OCI-LY3 (cell line): Measurements from ENCODE around the gene OTOA.
"Not testable (repeated sequence)": the region's sequence is repeated elsewhere in the genome, so short reads cannot be mapped to it uniquely, and the experiment has no call there.

ENCODE experiments used
- H2AFZ ChIP-seq: fragments of 200-600, 300-600 bp; shearing (Covaris generic); 2 replicates; pipeline ENCODE4 v1.6.0; 2014; ENCODE audit warnings: antibody characterized with exemption, low read depth, low read length
- H3K27ac ChIP-seq: fragments of 200-600, 300-600 bp; sonication (generic); 2 replicates; pipeline ENCODE4 v1.5.1; 2014; ENCODE audit warnings: mild to moderate bottlenecking, low read length, moderate library complexity, mixed read lengths
- H3K27me3 ChIP-seq: fragments of 200-600, 300-600 bp; sonication (generic); 2 replicates; pipeline ENCODE4 v1.6.1; 2014; ENCODE audit warnings: low read depth, low read length, mixed read lengths
- H3K36me3 ChIP-seq: fragments of 200-600, 300-600 bp; sonication (generic); replicated peaks from 2 replicates; pipeline ENCODE3; 2014; ENCODE audit warnings: low read depth, low read length, mixed read lengths
- H3K4me1 ChIP-seq: fragments of 300-600, 200-600 bp; sonication (generic); 2 replicates; pipeline ENCODE4 v1.6.1; 2014; ENCODE audit warnings: low read length, mixed read lengths
- H3K4me2 ChIP-seq: fragments of 200-600, 300-600 bp; sonication (generic); 2 replicates; pipeline ENCODE4 v1.6.1; 2014; ENCODE audit warnings: low read length, mixed read lengths
- H3K4me3 ChIP-seq: fragments of 300-600, 200-600 bp; sonication (generic); 2 replicates; pipeline ENCODE4 v1.5.1; 2014; ENCODE audit warnings: antibody characterized with exemption, mild to moderate bottlenecking, low read length, moderate library complexity
- H3K79me2 ChIP-seq: fragments of 300-600, 200-600 bp; shearing (Covaris generic); 2 replicates; pipeline ENCODE4 v1.6.1; 2014; ENCODE audit warnings: mild to moderate bottlenecking, low read length, mixed read lengths
- H3K9ac ChIP-seq: fragments of 300-600, 200-600 bp; shearing (Covaris generic); 2 replicates; pipeline ENCODE4 v1.6.0; 2014; ENCODE audit warnings: mild to moderate bottlenecking, low read length, moderate library complexity
- H3K9me3 ChIP-seq: fragments of 200-600, 300-600 bp; shearing (Covaris generic); 2 replicates; pipeline ENCODE4 v1.6.1; 2014; ENCODE audit warnings: low read length, mixed read lengths; ENCODE audit not compliant: insufficient read depth
- H4K20me1 ChIP-seq: fragments of 200-600, 300-600 bp; sonication (generic); 2 replicates; pipeline ENCODE4 v1.6.1; 2016; ENCODE audit warnings: low read length, mixed read lengths; ENCODE audit not compliant: insufficient read depth
- EZH2phosphoT487 ChIP-seq: fragments of 200-600 bp; shearing (Covaris generic); IDR thresholded peaks from 2 replicates; pipeline ENCODE4 v1.6.1; 2018; ENCODE audit warnings: antibody characterized with exemption, mixed run types, low read depth
- TF ChIP-seq, protein P1 (sequence below): fragments of 200-600, 300-600 bp; sonication (generic); IDR thresholded peaks from 2 replicates; pipeline ENCODE4 v1.5.1; 2014; ENCODE audit warnings: antibody characterized with exemption, low read length, low read depth

OTOA gene

DNA sequence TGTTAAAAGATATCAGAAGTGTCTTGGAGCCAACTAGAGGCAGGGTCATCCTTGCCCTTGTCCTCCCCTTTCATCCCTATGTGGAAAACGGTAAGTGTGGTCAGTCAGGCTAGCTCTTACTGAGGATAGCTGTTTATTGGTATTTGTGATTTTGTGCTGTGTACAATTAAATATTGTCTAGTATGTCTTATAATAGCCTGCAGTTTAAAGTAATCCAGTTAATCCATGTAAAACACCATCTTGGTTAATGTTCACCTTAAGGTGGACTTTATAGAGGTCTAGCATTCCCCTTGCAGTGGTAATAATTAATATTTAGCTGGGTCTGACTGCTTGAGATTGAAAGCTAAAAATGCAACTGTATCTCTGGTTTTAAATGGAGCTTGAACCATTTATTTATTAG, 38.7 kb upstream of the OTOA start:
- Histone ChIP-seq H3K9ac (no peak overlapping the region), H3K27ac (no peak overlapping the region), H3K79me2 (no peaks in the 10 kb centered on the region), H3K4me3 (no peak overlapping the region), H3K4me1 (no peaks in the 10 kb centered on the region), H2AFZ (no peak overlapping the region), H3K36me3 (peaks cover 30% of the 10 kb centered on the region), H3K9me3 (no peaks in the 10 kb centered on the region), H3K27me3 (no peaks in the 10 kb centered on the region), H4K20me1 (no peaks in the 10 kb centered on the region), H3K4me2 (no peak overlapping the region)
- TF ChIP-seq, protein P1, sequence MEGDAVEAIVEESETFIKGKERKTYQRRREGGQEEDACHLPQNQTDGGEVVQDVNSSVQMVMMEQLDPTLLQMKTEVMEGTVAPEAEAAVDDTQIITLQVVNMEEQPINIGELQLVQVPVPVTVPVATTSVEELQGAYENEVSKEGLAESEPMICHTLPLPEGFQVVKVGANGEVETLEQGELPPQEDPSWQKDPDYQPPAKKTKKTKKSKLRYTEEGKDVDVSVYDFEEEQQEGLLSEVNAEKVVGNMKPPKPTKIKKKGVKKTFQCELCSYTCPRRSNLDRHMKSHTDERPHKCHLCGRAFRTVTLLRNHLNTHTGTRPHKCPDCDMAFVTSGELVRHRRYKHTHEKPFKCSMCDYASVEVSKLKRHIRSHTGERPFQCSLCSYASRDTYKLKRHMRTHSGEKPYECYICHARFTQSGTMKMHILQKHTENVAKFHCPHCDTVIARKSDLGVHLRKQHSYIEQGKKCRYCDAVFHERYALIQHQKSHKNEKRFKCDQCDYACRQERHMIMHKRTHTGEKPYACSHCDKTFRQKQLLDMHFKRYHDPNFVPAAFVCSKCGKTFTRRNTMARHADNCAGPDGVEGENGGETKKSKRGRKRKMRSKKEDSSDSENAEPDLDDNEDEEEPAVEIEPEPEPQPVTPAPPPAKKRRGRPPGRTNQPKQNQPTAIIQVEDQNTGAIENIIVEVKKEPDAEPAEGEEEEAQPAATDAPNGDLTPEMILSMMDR = no peak
- TF ChIP-seq EZH2phosphoT487 = no peak

DNA sequence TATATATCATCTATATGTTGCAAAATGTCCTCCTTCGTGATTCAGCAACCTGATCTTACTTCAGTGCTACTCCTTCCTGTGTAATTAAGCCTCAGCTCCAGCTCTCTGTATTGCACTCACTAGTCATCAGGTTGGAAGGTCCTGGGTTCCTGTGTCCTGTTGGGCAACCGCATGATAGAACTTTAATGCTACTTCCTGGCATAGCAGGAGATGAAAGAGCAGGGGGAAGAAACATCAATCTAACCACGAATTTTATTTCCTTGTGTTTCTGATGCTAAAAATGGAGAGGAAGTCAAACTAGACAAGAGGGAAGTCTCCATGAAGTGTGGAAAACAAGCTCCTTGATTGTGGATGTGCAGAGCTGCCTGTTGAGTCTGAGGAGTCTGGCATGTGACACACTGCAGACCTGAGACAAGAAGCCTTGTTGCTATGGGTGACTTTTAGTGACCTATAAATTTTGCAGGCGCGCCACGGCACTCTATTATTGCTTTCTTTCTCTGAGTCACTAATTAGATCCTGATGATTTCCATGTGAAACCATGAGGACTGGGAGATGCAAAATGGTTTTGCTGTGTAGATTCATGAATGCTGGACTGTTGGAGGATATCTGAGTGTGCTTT, 37.0 kb upstream of the OTOA start:
- Histone ChIP-seq H3K9me3 (no peaks in the 10 kb centered on the region), H3K4me3 (no peak overlapping the region), H4K20me1 (no peaks in the 10 kb centered on the region), H3K9ac (no peak overlapping the region), H3K36me3 (peaks cover 30% of the 10 kb centered on the region), H3K27ac (no peak overlapping the region), H3K27me3 (no peaks in the 10 kb centered on the region), H3K79me2 (no peaks in the 10 kb centered on the region), H3K4me2 (no peak overlapping the region), H2AFZ (no peak overlapping the region), H3K4me1 (peaks cover under 1% of the 10 kb centered on the region)
- TF ChIP-seq EZH2phosphoT487 = no peak
- TF ChIP-seq, protein P1 = no peak

DNA sequence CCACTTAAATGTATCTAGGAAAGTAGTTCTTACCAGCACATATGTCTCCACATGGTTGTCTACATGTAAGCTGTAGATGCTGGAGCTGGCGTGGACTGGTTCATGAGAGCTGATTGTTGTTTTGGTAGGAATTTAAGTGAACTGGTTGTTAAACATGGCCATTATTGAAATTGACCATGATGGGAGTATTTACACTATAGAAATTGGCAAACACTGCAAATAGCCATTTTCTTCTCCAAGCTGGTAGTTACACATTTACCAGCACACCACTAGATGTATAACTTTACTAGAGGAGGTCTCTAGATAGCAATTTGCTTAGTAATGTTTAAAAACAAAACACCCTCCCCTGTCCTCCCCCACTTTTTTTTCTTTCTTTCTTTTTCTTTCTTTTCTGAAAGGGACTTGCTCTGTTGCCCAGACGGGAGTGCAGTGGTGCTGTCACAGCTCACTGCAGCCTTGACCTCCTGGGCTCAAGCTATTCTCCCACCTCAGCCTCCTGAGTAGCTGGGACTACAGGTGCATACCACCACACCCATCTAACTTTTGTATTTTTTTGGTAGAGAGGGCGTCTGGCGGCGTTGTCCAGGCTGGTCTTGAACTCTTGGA, 35.5 kb upstream of the OTOA start:
- Histone ChIP-seq H4K20me1 (no peaks in the 10 kb centered on the region), H3K36me3 (peaks cover 30% of the 10 kb centered on the region), H3K4me3 (no peak overlapping the region), H2AFZ (no peak overlapping the region), H3K27ac (no peak overlapping the region), H3K27me3 (no peaks in the 10 kb centered on the region), H3K79me2 (no peaks in the 10 kb centered on the region), H3K4me2 (no peak overlapping the region), H3K4me1 (peaks cover 7% of the 10 kb centered on the region), H3K9me3 (no peaks in the 10 kb centered on the region), H3K9ac (no peak overlapping the region)
- TF ChIP-seq, protein P1 = no peak
- TF ChIP-seq EZH2phosphoT487 = no peak

DNA sequence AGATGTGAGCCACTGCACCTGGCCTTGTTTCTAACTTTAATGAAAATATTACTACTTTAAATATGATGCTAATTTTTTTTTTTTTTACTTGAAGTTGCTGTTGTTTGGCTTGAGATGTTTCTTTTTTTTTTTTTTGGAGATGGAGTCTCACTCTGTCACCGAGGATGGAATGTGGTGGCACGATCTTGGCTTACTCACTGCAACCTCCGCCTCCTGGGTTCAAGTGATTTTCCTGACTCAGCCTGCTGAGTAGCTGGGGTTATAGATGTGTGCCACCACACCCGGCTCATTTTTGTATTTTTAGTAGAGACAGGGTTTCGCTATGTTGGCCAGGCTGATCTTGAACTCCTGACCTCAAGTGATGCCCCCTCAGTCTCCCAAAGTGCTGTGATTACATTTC, 35.0 kb upstream of the OTOA start:
- no peak overlapping the region for H2AFZ ChIP-seq
- H3K9ac ChIP-seq = no peak overlapping the region
- no peak overlapping the region for H3K4me2 ChIP-seq
- H3K36me3 ChIP-seq = peaks cover 30% of the 10 kb centered on the region
- H3K9me3 ChIP-seq = no peaks in the 10 kb centered on the region
- TF ChIP-seq, protein P1 = no peak
- TF ChIP-seq EZH2phosphoT487 = no peak
- no peaks in the 10 kb centered on the region for H3K27me3 ChIP-seq
- H3K4me1 ChIP-seq = peaks cover 7% of the 10 kb centered on the region
- H3K4me3 ChIP-seq = no peak overlapping the region
- H3K79me2 ChIP-seq = no peaks in the 10 kb centered on the region
- H4K20me1 ChIP-seq = no peaks in the 10 kb centered on the region
- no peak overlapping the region for H3K27ac ChIP-seq

DNA sequence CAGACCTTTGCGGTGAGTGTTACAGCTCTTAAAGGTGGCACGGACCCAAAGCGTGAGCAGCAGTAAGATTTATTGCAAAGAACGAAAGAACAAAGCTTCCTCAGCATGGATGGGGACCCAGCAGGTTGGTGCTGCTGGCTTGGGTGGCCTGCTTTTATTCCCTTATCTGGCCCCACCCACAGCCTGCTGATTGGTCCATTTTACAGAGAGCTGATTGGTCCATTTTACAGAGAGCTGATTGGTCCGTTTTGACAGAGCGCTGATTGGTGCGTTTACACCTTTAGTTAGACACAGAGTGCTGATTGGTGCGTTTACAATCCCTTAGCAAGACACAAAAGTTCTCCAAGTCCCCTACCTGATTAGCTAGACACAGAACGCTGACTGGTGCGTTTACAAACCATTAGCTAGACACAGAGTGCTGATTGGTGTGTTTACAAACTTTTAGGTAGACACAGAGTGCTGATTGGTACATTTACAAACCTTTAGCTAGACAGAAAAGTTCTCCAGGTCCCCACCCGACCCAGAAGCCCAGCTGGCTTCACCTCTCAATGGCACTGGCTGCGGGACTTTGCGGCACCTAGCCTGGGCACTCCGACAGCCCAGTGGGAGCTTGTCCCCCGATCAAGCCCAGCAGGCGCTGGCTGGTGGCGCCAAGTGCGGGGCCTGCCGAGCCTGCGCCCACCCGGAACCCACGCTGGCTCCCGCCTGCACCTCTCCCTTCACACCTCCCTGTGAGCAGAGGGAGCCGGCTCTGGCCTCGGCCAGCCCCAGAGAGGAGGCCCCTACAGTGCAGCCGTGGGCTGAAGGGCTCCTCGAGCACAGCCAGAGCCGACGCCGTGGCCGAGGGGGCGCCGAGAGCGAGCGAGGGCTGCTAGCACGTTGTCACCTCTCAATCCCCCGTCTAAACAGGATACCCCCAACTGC, 33.9 kb upstream of the OTOA start:
- not testable (repeated sequence) for H3K27me3 ChIP-seq, H3K79me2 ChIP-seq, H3K4me1 ChIP-seq, H4K20me1 ChIP-seq, H3K9ac ChIP-seq, H3K9me3 ChIP-seq, H3K27ac ChIP-seq, H3K4me3 ChIP-seq, H3K4me2 ChIP-seq, H2AFZ ChIP-seq
- peaks cover 28% of the 10 kb centered on the region for H3K36me3 ChIP-seq

DNA sequence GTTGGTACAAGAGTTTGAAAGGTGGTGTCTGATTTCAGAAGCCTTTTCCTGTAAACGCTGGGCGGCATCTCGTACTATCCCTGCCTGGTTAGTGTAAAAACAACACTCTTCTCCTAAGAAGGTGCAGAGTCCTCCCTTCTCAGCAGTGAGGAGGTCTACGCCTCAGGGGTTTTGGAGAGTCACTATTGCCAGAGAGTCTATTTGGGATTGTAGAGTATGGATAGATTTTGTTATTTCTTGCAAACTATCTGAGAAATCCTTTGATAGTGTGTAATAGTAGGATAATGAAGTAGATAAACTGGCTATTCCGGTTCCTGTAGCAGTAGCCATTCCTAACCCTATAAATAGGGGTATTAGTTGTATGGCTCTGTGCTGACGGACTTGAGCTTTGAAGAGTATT, 32.9 kb upstream of the OTOA start:
- not testable (repeated sequence) for H3K9me3 ChIP-seq, H3K27ac ChIP-seq, H3K4me1 ChIP-seq, H3K9ac ChIP-seq, H3K4me2 ChIP-seq, H3K27me3 ChIP-seq, H3K4me3 ChIP-seq, H2AFZ ChIP-seq, H4K20me1 ChIP-seq, H3K79me2 ChIP-seq
- H3K36me3 ChIP-seq = peaks cover 21% of the 10 kb centered on the region
